Activated naive CD8-positive, alpha-beta T cell (primary cell): ENCODE results near the gene ANO9.

Experiments
- H3K27ac Mint-ChIP-seq: one replicate; pipeline ENCODE4 v1.8.0; 2021; ENCODE audit warnings: mixed read lengths
- H3K27me3 Mint-ChIP-seq: one replicate; pipeline ENCODE4 v1.8.0; 2021; ENCODE audit warnings: mixed read lengths
- H3K36me3 Mint-ChIP-seq: one replicate; pipeline ENCODE4 v1.8.0; 2021; ENCODE audit warnings: mixed read lengths
- H3K4me1 Mint-ChIP-seq: one replicate; pipeline ENCODE4 v1.8.0; 2021; ENCODE audit warnings: low read depth, mixed read lengths
- H3K4me3 Mint-ChIP-seq: one replicate; pipeline ENCODE4 v1.8.0; 2021; ENCODE audit warnings: mild to moderate bottlenecking, mixed read lengths
- H3K9me3 Mint-ChIP-seq: one replicate; pipeline ENCODE4 v1.8.0; 2021; ENCODE audit warnings: low read depth, mixed read lengths

Gene ANO9

GRCh38 chr11:387193-387793 lies 54.5 kb downstream of the ANO9 start:
- Mint-ChIP-seq H3K4me3 (no peak overlapping the region), H3K27ac (no peak overlapping the region), H3K4me1 (peaks cover 3% of the 10 kb centered on the region)

GRCh38 chr11:386483-386882 lies 55.3 kb downstream of the ANO9 start:
- no peaks in the 10 kb centered on the region for H3K27me3 Mint-ChIP-seq
- no peak overlapping the region for H3K27ac Mint-ChIP-seq

More at GRCh38 chr11:387193-387793, 54.5 kb downstream of the ANO9 start:
- Mint-ChIP-seq H3K9me3 (no peaks in the 10 kb centered on the region), H3K27me3 (no peaks in the 10 kb centered on the region), H3K36me3 (peaks cover 5% of the 10 kb centered on the region)

GRCh38 chr11:385594-386351 lies 56.0 kb downstream of the ANO9 start:
- Mint-ChIP-seq H3K36me3 (peaks cover 5% of the 10 kb centered on the region), H3K9me3 (no peaks in the 10 kb centered on the region), H3K4me3 (no peak overlapping the region), H3K27ac (no peak overlapping the region), H3K27me3 (no peaks in the 10 kb centered on the region), H3K4me1 (peaks cover 7% of the 10 kb centered on the region)

More at GRCh38 chr11:386483-386882, 55.3 kb downstream of the ANO9 start:
- Mint-ChIP-seq H3K9me3 (no peaks in the 10 kb centered on the region), H3K36me3 (peaks cover 5% of the 10 kb centered on the region), H3K4me3 (no peak overlapping the region), H3K4me1 (peaks cover 7% of the 10 kb centered on the region)

- H3K4me1 Mint-ChIP-seq, result peaks cover 7% of the 10 kb centered on the region
- no peak overlapping the region for H3K4me3 Mint-ChIP-seq
- H3K27me3 Mint-ChIP-seq, result no peaks in the 10 kb centered on the region
- H3K36me3 Mint-ChIP-seq, result peaks cover 5% of the 10 kb centered on the region
- no peaks in the 10 kb centered on the region for H3K9me3 Mint-ChIP-seq
- no peak overlapping the region for H3K27ac Mint-ChIP-seq
Measured at GRCh38 chr11:384511-384910, 57.3 kb downstream of the ANO9 start.

GRCh38 chr11:383431-383830 lies 58.4 kb downstream of the ANO9 start:
- no peak overlapping the region for H3K27ac Mint-ChIP-seq
- peaks cover 7% of the 10 kb centered on the region for H3K4me1 Mint-ChIP-seq
- H3K27me3 Mint-ChIP-seq, result no peaks in the 10 kb centered on the region
- no peaks in the 10 kb centered on the region for H3K9me3 Mint-ChIP-seq
- H3K4me3 Mint-ChIP-seq, result no peak overlapping the region
- peaks cover 5% of the 10 kb centered on the region for H3K36me3 Mint-ChIP-seq

GRCh38 chr11:382081-382629 lies 59.7 kb downstream of the ANO9 start:
- no peak overlapping the region for H3K4me3 Mint-ChIP-seq
- H3K27ac Mint-ChIP-seq, result no peak overlapping the region
- H3K9me3 Mint-ChIP-seq, result no peaks in the 10 kb centered on the region

GRCh38 chr11:381501-382072 lies 60.2 kb downstream of the ANO9 start:
- Mint-ChIP-seq H3K27me3 (no peaks in the 10 kb centered on the region), H3K9me3 (no peaks in the 10 kb centered on the region), H3K4me1 (peaks cover 4% of the 10 kb centered on the region), H3K36me3 (peaks cover 2% of the 10 kb centered on the region), H3K27ac (no peak overlapping the region), H3K4me3 (no peak overlapping the region)

More at GRCh38 chr11:382081-382629, 59.7 kb downstream of the ANO9 start:
- Mint-ChIP-seq H3K27me3 (no peaks in the 10 kb centered on the region), H3K36me3 (peaks cover 4% of the 10 kb centered on the region), H3K4me1 (peaks cover 5% of the 10 kb centered on the region)

- no peaks in the 10 kb centered on the region for H3K27me3 Mint-ChIP-seq
- H3K36me3 Mint-ChIP-seq, result peaks cover 2% of the 10 kb centered on the region
- H3K4me1 Mint-ChIP-seq, result peaks cover 4% of the 10 kb centered on the region
- no peaks in the 10 kb centered on the region for H3K9me3 Mint-ChIP-seq
- no peak overlapping the region for H3K4me3 Mint-ChIP-seq
- H3K27ac Mint-ChIP-seq, result no peak overlapping the region
Measured at GRCh38 chr11:380996-381395, 60.8 kb downstream of the ANO9 start.

GRCh38 chr11:380491-380890 lies 61.3 kb downstream of the ANO9 start:
- H3K36me3 Mint-ChIP-seq, result peaks cover 2% of the 10 kb centered on the region
- no peak overlapping the region for H3K27ac Mint-ChIP-seq
- H3K4me3 Mint-ChIP-seq, result no peak overlapping the region
- H3K4me1 Mint-ChIP-seq, result peaks cover 4% of the 10 kb centered on the region
- H3K27me3 Mint-ChIP-seq, result no peaks in the 10 kb centered on the region
- no peaks in the 10 kb centered on the region for H3K9me3 Mint-ChIP-seq

GRCh38 chr11:380095-380480 lies 61.7 kb downstream of the ANO9 start:
- peaks cover 2% of the 10 kb centered on the region for H3K36me3 Mint-ChIP-seq
- H3K27me3 Mint-ChIP-seq, result no peaks in the 10 kb centered on the region

GRCh38 chr11:379205-380094 lies 62.4 kb downstream of the ANO9 start:
- Mint-ChIP-seq H3K9me3 (no peaks in the 10 kb centered on the region), H3K4me3 (no peak overlapping the region), H3K4me1 (peaks cover 4% of the 10 kb centered on the region), H3K27ac (no peak overlapping the region), H3K36me3 (peaks cover 2% of the 10 kb centered on the region), H3K27me3 (no peaks in the 10 kb centered on the region)

More at GRCh38 chr11:380095-380480, 61.7 kb downstream of the ANO9 start:
- Mint-ChIP-seq H3K9me3 (no peaks in the 10 kb centered on the region), H3K4me3 (no peak overlapping the region), H3K4me1 (peaks cover 4% of the 10 kb centered on the region), H3K27ac (no peak overlapping the region)

- no peaks in the 10 kb centered on the region for H3K27me3 Mint-ChIP-seq
- H3K4me1 Mint-ChIP-seq, result peaks cover 9% of the 10 kb centered on the region
- no peak overlapping the region for H3K4me3 Mint-ChIP-seq
- no peaks in the 10 kb centered on the region for H3K36me3 Mint-ChIP-seq
- H3K9me3 Mint-ChIP-seq, result no peaks in the 10 kb centered on the region
- no peak overlapping the region for H3K27ac Mint-ChIP-seq
Measured at GRCh38 chr11:377883-378500, 63.8 kb downstream of the ANO9 start.

GRCh38 chr11:377174-377865 lies 64.5 kb downstream of the ANO9 start:
- Mint-ChIP-seq H3K4me3 (no peak overlapping the region), H3K36me3 (no peaks in the 10 kb centered on the region), H3K9me3 (no peaks in the 10 kb centered on the region), H3K27me3 (no peaks in the 10 kb centered on the region), H3K27ac (no peak overlapping the region), H3K4me1 (peaks cover 9% of the 10 kb centered on the region)
